ENCODE data around the gene TMEM135.
"Not testable (repeated sequence)": the region's sequence is repeated elsewhere in the genome, so short reads cannot be mapped to it uniquely, and the experiment has no call there.

TMEM135 gene

DNA sequence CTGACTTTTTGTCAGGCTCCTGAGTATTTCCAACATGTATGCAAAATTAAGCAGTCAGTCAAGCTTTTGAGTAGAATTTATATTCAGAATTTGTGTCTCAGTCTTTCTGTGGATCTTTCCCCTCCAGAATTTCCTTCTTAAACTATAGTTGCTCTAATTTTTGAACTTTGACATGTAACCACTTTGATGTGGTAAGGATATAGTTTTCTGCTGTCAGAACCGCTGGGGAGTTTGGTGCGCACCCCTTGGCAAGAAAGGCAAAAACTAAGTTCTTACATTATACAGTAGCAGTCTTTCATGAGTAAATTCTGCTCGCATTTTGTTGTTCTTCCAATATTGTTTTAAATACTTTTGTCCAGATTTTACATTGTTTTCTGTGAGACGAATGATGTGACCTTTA is 105.9 kb downstream of the TMEM135 start:
- DNase-seq, result no peak

DNA sequence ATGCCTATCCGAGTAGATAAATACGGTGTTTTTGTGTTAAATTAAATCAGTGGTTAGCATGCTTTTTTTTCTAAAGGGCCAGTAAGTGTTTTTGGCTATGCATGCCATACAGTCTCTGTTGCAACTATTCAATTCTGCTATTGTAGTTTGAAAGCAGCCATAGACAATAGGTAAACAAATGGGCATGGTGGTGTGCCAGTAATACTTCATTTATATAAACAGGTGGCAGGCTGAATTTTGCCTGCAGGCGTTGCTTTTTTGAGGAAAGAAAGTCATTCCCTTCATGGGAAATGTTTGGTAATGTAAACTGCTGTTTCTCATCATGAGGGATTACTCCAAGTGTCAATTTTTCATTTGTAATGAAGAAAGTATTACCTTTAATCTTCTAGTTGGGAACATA is 106.5 kb downstream of the TMEM135 start:
- DNase-seq, result peak; percentile 74

DNA sequence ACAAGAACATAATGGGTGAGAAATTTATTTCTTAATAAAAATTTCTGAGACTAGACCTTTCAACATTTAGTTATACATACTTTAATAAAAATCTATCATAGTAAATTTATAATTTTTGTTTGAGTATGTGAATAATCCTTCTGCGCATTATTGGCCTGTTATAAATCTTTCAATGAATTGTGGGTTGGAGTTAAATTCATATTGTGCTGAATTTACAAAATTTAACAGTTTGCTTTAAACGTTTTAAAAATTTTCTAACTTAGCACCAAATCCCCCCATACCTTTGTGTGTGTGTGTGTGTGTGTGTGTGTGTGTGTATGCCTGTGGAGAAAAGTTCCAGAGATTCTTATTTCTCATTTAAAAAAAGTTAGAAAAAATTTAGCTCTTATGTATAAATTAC is 111.0 kb downstream of the TMEM135 start:
- no peak for DNase-seq

DNA sequence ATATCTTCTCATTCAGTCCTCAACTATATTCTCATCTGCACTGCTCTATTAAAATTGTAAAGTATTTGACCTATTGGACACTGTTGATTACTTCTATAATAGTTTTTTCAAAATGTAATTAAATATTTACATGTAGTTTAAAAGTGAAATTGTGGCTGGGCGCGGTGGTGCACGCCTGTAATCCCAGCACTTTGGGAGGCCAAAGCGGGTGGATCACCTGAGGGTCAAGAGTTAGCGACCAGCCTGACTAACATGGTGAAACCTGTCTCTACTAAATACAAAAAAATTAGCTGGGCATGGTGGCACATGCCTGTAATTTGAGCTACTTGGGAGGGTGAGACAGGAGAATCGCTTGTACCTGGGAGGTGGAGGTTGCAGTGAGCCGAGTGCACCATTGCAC is 112.0 kb downstream of the TMEM135 start:
- not testable (repeated sequence) for DNase-seq

DNA sequence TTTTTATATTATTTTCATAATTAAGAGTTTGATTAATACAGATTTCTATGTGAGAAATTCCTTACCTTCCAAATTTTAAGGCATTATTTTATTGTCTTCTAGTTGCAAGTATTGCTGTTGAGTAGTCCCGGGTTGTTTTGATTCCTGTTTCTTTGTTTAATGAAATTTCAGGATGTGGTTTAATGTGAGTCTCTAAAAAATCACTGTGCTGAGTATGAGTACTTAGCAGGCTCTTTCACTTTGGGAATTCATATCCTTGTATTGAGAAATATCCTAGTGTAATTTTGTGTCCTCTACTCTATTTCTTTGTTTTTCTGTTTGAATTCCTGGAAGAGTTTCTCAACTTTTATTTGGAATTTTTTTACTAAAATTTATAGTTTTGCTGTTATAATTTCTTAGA is 113.2 kb downstream of the TMEM135 start:
- DNase-seq, result no peak

DNA sequence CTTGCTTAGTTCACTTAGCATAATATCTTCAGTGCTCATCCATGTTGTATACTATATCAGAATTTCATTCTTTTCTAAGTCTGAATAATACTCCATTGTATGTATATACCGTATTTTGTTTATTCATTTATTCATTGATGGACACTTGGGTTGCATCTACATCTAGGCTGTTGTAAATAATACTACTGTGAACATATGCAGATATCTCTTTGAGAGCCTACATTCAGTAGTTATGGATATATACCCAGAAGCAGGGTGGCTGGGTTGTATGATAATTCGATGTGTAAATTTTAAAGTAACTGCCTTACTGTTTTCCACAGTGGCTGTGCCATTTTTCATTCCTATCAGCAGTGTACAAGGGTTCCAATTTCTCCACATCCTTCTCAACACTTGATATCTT is 116.5 kb downstream of the TMEM135 start:
- no peak for DNase-seq

DNA sequence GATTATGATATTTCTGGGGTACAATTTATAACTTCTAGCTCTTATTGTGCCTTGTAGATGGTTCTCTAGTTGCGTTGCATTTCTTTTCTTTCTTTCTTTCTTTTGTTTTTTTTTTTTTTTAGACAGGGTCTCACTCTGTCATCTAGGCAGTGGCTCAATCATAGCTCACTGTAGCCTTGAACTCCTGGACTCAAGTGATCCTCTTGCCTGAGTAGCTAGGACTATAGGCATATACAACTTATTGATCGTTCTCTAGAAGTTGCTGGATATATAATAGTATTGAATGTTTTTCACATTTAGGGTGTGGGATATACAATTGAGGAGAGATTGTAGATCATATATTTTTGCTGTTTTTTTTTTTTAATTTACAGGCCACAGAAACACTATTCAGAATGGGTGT is 119.2 kb downstream of the TMEM135 start:
- no peak for DNase-seq

DNA sequence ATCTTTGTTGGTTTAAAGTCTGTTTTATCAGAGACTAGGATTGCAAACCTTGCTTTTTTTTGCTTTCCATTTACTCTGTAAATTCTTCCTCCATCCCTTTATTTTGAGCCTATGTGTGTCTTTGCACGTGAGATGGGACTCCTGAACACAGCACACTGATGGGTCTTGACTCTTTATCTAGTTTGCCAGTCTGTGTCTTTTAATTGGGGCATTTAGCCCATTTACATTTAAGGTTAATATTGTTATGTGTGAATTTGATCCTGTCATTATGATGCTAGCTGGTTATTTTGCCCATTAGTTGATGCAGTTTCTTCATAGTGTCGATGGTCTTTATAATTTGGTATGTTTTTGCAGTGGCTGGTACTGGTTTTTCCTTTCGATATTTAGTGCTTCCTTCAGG is 131.3 kb downstream of the TMEM135 start:
- DNase-seq, result not testable (repeated sequence)

DNA sequence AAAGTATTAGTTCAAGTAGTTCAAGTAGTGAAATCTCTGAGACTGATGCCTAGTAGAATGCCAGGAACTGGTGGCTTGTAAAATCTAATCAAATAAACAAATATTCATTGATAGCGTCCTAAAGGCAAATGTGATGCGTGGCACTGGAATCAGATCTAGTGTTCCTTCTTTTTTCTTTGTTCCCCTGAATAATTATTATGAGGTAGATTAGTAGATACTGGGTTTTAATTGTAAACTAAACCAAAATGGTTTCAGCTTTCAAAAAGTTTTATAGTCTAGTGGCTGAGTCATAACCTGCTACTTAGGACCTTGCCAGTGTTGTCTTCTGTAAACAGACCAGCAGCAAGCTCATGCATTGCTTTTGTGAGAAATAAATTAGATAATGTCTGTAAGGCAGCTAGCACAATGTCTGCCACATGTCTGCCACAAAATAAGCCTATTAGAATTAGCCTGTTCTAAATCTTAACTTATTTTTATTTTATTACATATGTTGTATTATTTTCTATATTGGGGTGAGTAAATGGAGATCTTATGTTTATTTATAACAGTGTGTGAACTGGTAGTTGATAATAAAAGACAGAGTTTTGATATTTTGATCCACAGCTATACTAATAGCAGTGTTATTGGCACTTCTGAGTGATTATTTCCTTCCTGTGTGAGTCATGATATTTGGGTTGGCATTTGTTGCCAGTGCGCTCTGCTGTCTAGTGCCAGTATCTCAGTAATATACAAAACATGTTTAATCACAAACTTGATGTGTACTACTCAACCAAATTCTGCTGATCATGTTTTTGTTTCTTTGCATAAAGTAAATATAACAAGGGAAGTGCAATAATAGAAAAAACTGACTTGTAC is 135.7 kb downstream of the TMEM135 start:
- peak; percentile 58 for DNase-seq

DNA sequence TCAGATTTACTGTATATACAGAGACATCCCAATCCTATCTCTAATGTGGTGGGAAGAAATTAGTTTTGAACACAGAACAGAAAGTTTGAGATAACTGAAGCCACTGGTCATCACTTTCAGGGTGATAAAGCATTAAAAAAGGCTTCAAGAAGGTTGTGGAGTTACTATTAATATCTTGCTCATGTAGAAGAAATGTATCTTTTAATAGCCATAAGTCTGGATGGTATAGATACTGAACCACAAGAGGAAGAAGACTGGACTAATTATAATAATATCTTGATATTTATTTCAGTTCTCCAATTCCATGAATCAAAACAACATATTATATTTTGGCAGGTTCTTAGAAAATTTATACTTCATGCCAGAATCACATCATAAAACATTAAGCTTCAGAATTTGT is 137.1 kb downstream of the TMEM135 start:
- DNase-seq, result no peak

DNA sequence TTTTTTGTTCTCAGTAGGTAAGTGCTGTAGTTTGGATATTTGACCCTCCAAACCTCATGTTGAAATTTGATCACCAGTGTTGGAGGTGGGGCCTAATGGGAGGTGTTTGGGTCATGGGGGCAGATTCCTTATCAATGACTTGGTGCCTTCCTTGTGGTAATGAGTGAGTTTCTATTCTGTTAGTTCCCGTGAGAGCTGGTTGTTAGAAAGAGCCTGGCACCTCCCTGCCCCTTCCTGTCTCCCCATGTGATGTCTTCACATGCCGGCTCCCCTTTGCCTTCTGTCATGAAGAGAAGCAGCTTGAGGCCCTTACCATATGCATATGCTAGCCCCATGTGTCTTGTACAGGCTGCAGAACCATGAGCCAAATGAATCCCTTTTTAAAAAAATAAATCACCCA is 138.3 kb downstream of the TMEM135 start:
- no peak for DNase-seq

DNA sequence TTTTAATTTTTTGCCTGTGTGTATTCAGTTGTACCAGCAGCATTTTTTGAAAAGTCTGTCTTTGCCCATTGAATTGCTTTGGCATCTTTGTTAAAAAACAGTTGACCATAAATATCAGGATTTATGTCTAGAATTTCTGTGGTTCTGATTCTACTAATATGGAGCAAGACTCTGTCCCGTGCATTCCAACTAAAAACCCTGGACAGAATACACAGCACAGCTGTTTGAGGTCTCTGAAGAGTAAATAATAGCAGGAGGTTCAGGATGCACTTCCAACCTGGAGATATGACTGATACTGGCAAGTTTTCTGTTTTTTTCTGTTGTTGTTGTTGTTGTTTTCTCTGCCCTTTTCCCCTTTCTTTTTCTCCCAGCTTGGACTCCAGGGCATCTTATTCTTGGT is 141.9 kb downstream of the TMEM135 start:
- DNase-seq, result no peak

DNA sequence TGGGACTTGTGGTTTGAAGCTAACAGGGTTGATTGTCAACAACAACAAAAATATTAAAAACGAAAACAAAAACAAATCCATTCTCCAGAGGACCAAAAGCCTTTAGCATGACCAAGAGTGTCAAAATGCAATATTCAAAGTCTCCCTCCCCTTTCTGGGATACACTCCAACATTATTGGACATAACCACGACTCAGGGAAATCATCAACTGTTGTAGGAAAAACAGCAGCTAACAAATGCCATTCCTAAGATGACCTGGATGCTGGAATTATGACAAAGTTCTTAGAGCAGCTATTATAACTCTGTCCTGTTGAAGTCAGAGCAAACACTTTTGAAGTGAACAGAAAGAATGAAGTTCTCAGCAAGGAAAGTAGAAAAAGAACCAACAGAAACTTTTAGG is 143.0 kb downstream of the TMEM135 start:
- DNase-seq, result no peak

DNA sequence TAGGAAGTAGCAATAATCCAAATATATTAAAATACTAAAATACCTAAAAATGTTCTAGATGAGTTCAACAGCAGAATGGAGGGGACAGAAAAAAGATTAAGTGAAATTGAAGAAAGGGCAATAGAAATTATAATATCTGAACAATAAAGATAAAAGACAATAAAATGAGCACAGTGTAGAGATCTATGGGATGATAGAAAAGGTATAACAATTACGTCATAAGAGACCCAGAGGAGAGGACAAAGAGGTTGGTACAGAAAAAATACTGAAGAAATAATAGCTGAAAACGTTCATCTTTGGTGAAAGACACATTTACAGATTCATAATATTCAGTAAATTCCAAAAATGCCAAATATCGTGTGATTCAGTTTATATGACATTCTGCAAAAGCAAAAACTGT is 143.4 kb downstream of the TMEM135 start:
- DNase-seq, result no peak

DNA sequence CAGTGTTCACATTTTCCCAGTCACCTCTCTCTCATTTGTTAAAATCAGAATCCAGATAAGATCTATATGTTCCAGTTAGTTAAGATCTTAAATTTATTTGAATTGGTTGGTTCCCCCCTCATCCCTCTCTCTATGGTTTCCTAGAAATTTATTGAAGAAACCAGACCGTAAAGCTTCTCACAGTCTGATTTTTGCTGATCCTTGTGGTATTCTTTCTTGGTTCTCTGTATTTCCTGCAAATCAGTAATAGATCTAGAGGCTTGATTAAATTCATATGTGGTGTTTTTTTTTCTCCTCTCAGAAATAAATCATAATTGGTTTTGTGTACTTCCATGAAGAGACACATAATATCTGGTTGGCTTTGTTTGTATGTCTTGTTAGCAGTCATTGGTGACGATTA is 147.5 kb downstream of the TMEM135 start:
- DNase-seq, result no peak

DNA sequence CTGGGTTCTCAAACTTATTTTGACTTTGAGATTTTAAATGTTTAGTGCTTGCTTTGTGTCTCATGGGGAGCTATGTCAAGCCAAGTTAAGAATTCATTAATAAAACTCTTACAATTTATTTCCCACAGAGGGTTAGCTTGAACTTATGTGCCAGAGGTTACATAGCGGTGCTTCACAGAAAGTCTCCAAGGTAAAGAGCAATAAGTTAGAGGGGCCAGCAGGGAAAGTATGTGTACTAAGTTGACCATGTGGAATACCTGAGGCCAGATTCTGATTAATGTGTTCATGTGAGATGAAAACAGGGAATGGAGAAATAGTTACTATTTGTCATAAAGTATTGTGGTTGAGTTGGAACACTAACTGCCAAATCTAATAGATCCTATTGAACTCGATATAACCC is 149.3 kb downstream of the TMEM135 start:
- no peak for DNase-seq

DNA sequence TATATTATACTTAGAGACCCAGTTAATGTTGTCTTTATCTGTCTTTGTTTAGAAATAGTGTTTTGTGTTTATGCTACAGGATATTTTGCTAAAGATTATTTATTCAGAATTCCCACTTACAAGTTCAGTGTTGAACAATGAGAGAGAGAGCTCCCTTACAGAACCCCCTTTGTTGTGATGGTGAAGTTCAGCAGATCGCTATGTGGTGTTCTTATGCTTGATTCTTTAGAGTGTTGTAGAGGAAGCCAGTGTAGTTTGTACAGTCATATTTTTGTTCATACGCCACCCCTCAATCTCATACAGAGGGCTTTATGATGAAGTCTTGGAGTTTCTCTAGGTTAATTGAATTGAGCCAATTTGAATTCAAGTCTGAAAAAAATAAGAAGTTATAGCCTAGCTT is 150.2 kb downstream of the TMEM135 start:
- no peak for DNase-seq

DNA sequence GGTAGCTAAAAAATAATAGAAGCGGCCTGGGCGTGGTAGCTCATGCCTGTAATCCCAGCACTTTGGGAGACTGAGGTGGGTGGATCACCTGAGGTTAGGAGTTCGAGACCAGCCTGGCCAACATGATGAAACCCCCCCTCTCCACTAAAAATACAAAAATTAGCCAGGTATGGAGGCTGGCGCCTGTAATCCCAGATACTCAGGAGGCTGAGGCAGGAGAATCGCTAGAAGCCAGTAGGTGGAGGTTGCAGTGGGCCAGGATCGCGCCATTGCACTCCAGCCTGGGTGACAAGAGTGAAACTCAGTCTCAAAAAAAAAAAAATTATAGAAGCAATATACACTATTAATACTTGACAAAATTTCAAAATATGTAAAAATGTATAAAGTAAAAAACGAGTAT is 150.7 kb downstream of the TMEM135 start:
- not testable (repeated sequence) for DNase-seq

DNA sequence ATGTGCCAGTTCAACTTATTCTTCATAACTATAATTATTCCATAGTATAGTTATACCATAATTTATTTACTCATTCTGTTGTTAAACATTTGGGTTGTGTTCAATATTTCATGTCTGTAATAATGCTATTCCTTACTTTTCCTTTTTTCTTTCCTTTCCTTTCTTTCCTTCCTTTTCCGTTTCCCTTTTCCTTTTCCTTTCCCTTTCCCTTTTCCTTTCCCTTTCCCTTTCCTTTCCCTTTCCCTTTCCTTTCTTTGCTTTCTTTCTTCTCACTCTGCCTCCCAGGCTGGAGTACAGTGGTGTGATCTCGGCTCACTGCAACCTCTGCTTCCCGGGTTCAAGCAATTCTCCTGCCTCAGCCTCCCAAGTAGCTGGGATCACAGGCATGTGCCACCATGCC is 151.2 kb downstream of the TMEM135 start:
- DNase-seq, result not testable (repeated sequence)

DNA sequence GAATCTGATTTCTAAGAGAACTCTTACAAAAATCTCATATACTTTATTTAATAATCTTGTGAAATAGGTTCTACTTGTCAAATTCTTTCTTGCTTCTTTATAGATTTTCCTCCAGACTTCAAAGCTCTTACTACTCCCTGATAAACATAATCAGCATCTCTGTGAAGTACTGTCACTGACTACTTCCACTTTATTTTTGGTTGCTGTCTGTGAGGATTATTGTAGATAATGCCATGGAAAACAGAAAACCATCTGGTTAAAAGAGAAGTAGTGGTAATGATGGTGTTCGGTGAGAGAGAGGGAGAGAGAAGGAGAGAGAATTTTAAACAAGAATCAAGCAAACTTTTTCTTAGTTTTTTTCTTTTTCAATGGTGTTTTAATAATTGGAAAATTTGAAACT is 152.3 kb downstream of the TMEM135 start:
- DNase-seq, result no peak

DNA sequence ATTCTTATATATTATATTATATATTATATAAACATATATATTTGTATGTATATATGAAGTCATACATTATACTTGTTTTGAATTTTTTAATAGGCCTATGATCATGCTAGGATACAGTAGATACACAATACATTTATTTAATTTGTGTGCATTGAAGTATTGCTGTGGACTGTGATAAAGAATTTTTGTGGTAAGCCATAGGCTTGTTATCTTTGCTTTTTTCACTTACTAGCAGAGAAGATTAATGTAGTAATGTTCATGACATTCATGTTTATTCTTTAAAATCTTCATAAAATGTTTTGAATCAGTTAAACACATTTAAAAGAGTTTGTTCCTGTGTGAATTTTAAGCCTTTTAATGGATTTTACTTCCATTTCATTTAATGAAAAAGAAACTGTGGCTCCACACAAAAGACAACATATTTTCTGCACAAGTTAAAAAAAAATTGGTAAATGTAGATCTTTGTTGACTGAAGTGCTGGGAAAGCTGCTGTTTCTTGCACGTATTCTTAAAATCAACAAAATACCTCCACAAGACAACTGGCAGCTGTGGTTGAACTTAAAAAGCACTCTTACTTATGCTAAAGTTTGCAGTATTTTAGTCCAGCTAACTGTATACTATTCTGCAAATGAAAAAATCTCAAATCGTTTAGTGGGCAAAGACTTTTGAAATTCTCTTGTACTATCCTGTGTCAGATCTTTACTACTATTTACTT is 156.2 kb downstream of the TMEM135 start:
- DNase-seq, result no peak

DNA sequence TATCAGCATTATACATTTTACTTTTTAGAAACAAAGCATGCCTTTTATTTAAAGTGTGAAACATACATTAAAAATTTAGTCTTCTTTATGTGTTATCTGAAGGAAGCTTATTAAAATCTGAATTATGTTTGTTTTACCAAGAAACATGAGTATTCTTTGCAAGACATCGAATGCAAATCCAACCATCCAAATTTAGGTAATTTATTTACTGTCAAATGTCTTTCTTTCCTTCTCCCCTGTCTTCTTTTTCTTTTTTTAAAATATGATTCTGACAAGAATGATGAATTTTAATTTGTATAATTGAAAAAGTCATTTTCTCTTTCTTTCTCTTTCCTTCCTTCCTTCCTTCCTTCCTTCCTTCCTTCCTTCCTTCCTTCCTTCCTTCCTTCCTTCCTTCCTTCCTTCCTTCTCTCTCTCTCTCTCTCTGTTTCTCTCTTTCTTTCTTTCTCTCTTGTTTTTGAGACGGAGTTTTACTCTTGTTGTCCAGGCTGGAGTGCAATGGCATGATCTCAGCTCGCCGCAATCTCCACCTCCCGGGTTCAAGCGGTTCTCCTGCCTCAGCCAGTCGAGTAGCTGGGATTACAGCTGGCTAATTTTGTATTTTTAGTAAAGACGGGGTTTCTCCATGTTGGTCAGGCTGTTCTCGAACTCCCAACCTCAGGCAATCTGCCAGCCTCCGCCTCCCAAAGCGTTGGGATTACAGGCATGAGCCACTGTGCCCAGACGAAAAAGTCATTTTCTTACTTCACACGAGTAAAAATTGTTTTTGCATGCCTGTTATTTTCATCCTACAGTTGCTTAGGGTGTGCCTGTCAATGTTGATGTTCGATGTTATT is 157.5 kb downstream of the TMEM135 start:
- DNase-seq, result no peak

DNA sequence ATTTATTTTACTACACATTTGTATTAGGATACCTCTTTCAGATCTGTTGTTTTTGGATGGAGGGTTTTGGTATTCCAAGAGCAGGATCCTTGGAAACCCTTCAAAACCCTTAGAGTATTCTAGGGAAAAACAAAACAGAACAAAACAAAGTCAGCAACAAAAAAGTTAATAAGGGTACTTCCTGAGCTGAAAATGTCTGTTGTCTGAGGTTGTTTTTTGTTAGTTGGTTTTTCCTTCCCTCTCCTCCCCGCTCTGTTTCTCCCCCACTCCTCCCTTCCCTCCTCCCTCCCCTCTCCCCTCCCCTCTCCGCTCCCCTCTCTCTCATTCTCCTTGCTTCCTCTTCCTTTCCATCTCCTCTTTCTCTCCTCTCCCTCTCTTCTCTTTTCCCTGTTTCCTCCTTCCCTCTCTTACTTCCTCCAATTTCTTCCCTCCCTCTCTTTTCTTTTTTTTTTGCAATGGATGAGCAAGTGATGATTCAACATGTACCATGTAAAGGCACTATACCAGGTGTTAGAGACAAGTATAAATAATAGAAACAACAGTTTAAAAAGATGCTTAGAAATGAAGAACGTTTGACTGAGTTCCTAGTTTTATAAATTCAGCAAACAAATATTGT is 160.6 kb downstream of the TMEM135 start:
- DNase-seq, result no peak
